Ectodermal cell (in vitro differentiated cells): ENCODE measurements around the gene SKI.
"Not testable (repeated sequence)": the region's sequence is repeated elsewhere in the genome, so short reads cannot be mapped to it uniquely, and the experiment has no call there.

ENCODE experiments used
- H3K27ac ChIP-seq: 2 replicates; pipeline ENCODE4 v1.7.0; 2013; ENCODE audit warnings: mild to moderate bottlenecking, low read depth, low read length; ENCODE audit not compliant: insufficient read depth, poor library complexity, severe bottlenecking
- H3K27me3 ChIP-seq: 2 replicates; pipeline ENCODE4 v1.7.0; 2013; ENCODE audit warnings: mild to moderate bottlenecking, low read length; ENCODE audit not compliant: insufficient read depth, control insufficient read depth, poor library complexity, severe bottlenecking
- H3K36me3 ChIP-seq: one replicate; pipeline ENCODE4 v1.7.0; 2013; ENCODE audit warnings: low read length; ENCODE audit not compliant: control insufficient read depth, insufficient read depth
- H3K4me1 ChIP-seq: one replicate; pipeline ENCODE4 v1.7.0; 2013; ENCODE audit warnings: low read length; ENCODE audit not compliant: control insufficient read depth, insufficient read depth
- H3K4me3 ChIP-seq: 2 replicates; pipeline ENCODE4 v1.7.0; 2013; ENCODE audit warnings: low read depth, low read length, control low read depth; ENCODE audit not compliant: insufficient read depth
- H3K9me3 ChIP-seq: 2 replicates; pipeline ENCODE4 v1.7.0; 2013; ENCODE audit warnings: mild to moderate bottlenecking, low read length, moderate library complexity; ENCODE audit not compliant: control insufficient read depth
- WGBS, 2 experiments: methylation state at CpG; one replicate each; pipeline ENCODE4 v1.1.7; 2013; ENCODE audit warnings: missing lambda C conversion rate in 2 of 2; 5-methylcytosine and 5-hydroxymethylcytosine counted together

SKI gene

DNA sequence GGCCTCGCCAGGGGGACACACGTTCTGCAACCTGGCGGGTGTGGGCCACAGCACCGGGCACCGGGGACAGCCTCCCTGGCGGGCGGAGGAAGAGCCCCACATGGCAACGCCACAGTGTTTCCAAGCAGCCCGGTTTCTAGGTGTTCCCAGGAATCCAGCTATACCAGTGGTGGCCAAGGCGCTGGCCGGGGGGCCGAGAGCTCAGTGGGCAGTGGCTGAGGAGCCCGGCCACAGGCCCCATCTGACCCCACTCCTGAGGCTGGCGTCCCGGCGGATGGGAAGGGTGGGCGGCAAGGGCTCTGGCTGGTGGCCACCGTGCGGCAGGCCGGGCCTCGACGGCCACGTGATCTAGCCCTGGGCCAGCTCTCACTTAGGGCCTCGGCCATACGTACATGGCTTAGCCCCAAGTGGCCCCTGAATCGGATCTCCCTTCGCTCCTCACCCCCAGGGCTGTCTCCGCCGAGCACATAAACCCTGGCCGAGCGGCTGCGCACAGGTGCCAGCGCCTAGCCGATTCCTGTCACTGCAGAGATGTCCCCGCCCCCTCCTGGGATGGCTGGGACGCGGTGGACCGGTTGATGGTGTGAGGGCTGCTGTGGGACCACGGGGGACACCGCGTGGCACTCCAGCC is 94.6 kb downstream of the SKI start:
- H3K4me1 ChIP-seq, result peaks cover 28% of the 10 kb centered on the region
- H3K36me3 ChIP-seq, result no peaks in the 10 kb centered on the region
- no peak overlapping the region for H3K4me3 ChIP-seq
- H3K9me3 ChIP-seq, result no peaks in the 10 kb centered on the region
- H3K27ac ChIP-seq, result peak overlapping the region; percentile 90
- 92 to 93% methylated on average over 41 of the region's 41 CpGs for WGBS, 2 experiments
- peaks cover 6% of the 10 kb centered on the region for H3K27me3 ChIP-seq

DNA sequence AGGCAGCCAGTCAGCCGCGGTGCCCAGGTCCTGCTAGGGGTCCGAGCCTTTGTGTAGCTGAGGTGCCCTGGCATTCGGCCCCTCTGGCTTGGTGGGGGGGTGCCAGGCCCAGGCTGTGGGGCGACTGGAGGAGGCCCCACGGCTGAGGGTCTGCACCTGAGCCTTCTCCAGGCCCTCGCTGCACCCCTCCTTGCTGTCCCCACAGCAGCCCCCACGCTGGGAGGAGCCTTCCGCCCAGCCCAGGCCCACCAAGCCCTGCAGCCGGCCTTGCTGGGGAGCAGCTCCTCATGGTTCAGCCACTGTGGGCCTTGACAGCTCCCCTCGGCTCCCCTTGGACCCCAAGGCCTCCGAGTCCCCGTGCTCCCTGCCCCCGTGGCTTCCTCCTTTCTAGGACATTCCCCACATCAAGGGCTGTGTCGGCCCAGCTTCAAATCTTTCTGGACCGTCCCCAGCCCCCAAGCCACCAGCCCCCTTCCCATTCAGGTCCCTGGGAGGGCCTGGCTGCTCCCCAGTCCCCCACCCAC is 95.4 kb downstream of the SKI start:
- 91 to 93% methylated on average over 16 of the region's 16 CpGs for WGBS, 2 experiments
- H3K9me3 ChIP-seq, result no peaks in the 10 kb centered on the region
- peaks cover 25% of the 10 kb centered on the region for H3K4me1 ChIP-seq
- no peak overlapping the region for H3K27ac ChIP-seq
- H3K36me3 ChIP-seq, result no peaks in the 10 kb centered on the region
- no peak overlapping the region for H3K4me3 ChIP-seq
- peaks cover 6% of the 10 kb centered on the region for H3K27me3 ChIP-seq

DNA sequence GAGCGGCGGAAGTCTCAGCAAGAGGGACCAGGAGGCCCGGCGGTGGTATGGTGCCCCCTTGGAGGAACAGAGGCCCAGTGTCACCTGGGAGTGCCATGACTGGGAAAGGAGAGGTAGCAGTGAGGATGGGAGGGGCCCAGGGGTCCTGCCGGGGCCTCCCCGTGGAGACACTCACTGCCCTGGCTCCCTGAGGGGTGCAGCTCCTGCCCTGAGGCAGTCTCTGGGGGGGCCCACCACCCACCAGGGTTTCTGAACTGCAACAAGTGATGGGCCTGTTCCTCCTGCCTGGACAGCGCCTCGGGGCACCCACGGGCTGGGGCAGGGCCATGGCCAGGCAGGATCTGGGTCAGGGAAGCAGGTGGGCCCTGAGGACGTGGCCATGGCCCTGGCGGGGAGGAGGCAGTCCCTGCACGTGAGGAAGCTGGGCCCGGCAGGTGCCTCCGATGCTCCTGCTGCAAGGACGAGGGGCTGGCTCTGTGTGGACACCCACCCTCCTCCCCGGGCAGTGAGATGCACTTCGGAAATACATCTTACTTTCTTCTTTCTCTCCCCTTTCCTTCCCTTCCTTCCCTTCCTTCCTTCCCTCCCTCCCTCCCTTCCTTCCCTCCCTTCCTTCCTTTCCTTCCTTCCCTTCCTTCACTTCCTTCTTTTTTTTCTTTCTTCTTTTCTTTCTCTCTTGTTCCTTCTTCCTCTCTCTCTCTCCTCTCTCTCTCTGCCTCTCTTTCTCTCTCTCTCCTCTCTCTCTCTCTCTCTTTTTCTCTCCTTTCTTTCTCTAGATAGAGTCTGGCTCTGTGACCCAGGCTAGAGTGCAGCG is 96.6 kb downstream of the SKI start:
- Histone ChIP-seq H3K27ac (no peak overlapping the region), H3K36me3 (no peaks in the 10 kb centered on the region)
- 89 to 92% methylated on average over 18 of the region's 18 CpGs for WGBS, 2 experiments

DNA sequence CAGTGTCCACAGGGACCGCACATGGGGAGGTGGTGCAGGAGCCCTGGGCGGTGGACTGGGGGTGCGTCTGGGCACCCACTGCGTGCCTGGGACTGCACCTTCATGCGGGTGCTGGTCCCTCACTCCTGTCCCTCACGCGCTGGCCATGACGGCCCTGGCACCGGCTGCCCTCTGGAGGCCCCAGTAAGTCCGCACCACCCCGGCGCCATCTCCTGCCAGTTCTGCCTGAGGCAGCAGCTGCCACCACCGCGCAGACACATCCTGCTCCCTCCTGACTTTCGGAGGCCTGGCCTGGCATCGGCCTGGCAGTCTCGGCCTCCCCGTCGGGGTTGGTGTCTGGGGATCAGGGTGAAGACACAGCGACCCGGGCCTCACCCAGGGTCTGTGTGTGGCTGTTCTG is 98.4 kb downstream of the SKI start:
- Histone ChIP-seq H3K9me3 (no peaks in the 10 kb centered on the region), H3K4me3 (no peak overlapping the region), H3K4me1 (peaks cover 15% of the 10 kb centered on the region), H3K27me3 (peaks cover 6% of the 10 kb centered on the region), H3K27ac (no peak overlapping the region), H3K36me3 (no peaks in the 10 kb centered on the region)
- 89 to 90% methylated on average over 21 of the region's 21 CpGs for WGBS, 2 experiments

More for the DNA sequence above, 96.6 kb downstream of the SKI start:
- Histone ChIP-seq H3K9me3 (no peaks in the 10 kb centered on the region), H3K27me3 (peaks cover 6% of the 10 kb centered on the region), H3K4me1 (peaks cover 25% of the 10 kb centered on the region), H3K4me3 (no peak overlapping the region)

DNA sequence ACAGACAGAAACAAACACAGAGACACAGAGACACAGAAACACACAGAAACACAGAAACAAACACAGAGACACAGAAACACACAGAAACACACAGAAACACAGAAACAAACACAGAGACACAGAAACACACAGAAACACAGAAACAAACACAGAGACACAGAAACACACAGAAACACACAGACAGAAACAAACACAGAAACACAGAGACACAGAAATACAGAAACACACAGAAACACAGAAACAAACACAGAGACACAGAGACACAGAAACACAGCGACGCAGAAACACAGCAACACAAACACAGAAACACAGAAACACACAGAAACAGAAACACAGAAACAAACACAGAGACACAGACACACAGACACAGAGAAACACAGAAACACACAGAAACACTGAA is 99.0 kb downstream of the SKI start:
- H3K27me3 ChIP-seq, H3K27ac ChIP-seq, H3K4me1 ChIP-seq, H3K36me3 ChIP-seq, H3K9me3 ChIP-seq, H3K4me3 ChIP-seq: not testable (repeated sequence)
- WGBS, 2 experiments, result 95 to 97% methylated on average over 2 of the region's 2 CpGs

DNA sequence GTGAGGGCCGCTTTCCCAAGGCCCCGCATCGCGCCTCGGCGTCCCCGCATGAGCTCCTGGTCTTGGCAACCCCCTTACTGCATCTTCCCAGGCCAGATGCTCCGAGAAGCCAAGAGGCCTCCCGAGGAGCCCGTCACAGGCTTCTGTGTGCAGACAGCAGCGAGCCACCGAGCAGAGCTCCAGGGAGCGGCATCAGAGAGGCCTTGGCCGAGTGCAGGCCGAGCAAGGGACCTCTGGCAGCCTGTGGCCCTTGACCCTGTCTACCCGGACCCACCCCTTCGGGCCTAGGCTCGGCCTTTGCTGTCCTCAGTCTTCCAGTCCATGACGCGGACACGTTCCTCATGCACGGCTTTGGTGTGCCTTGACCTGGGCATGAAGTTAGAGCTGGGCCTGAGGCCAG is 99.7 kb downstream of the SKI start:
- 93 to 95% methylated on average over 22 of the region's 22 CpGs for WGBS, 2 experiments
- H3K9me3 ChIP-seq, result no peaks in the 10 kb centered on the region
- H3K4me1 ChIP-seq, result peaks cover 3% of the 10 kb centered on the region
- H3K4me3 ChIP-seq, result no peak overlapping the region
- H3K27ac ChIP-seq, result no peak overlapping the region
- H3K36me3 ChIP-seq, result no peaks in the 10 kb centered on the region
- peaks cover 6% of the 10 kb centered on the region for H3K27me3 ChIP-seq

DNA sequence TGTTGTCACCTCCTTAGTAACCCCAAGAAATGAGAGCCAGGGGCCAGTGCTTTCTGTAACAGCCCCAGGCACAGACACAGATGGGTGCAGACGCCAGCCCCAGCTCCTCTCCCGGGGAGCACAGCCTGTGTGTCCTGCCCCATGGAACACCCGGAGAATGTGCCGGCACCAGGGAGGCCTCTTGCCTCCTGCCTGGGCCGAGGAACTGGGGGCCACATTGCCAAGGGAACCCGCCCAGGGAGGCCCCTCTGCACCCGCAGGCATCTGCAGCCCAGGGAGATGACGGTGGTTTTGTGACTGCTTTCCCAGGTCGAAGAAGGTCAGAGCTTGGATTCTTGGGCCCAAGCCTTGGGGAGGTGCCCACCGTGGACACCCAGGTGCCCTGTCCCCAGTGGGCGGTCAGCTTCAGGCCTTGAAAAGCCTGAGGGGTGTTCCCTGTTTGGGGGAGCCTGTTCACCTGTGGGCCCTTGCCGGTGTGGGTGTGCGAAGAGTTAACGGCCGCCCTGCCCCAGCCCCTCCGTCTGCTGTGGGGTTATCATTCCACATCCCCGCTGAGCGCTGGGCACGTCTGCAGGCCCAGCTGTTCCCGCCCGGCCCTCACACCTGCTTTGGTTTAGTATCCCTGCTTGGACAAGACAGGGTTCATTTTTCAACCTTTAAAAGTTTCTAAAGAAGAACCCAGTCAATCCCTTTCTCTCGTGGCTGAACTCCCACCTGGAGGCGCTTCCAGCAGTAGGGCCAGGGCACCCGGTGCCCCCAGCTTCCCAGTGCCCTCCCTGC is 100.7 kb downstream of the SKI start:
- no peak overlapping the region for H3K4me3 ChIP-seq
- peaks cover 6% of the 10 kb centered on the region for H3K27me3 ChIP-seq
- no peaks in the 10 kb centered on the region for H3K36me3 ChIP-seq
- H3K9me3 ChIP-seq, result no peaks in the 10 kb centered on the region
- H3K4me1 ChIP-seq, result peaks cover 3% of the 10 kb centered on the region
- H3K27ac ChIP-seq, result no peak overlapping the region
- WGBS, 2 experiments, result 84 to 85% methylated on average over 24 of the region's 24 CpGs

DNA sequence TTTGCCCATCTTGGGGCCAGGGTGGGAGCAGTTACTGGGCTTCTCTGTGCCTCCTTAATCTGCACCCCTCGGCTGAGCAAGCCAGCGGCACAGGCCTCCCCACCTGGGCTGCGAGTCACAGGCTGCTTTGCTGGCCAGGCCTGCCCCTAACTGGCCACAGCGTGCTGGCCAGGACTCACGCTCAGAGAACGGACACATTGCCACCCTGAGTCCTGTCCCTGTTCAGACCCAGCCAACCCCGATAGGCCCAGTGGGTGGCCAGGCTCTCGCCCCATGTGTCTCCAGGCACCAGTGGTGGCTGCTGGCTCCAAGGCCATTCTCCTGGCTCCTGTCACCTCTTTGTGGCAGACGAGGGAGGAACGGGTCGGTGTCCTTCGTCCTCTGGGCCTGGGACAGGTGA is 101.9 kb downstream of the SKI start:
- Histone ChIP-seq H3K27me3 (peaks cover 5% of the 10 kb centered on the region), H3K27ac (no peak overlapping the region), H3K9me3 (no peaks in the 10 kb centered on the region), H3K4me3 (no peak overlapping the region), H3K36me3 (no peaks in the 10 kb centered on the region), H3K4me1 (peaks cover 3% of the 10 kb centered on the region)
- 92 to 94% methylated on average over 12 of the region's 12 CpGs for WGBS, 2 experiments

DNA sequence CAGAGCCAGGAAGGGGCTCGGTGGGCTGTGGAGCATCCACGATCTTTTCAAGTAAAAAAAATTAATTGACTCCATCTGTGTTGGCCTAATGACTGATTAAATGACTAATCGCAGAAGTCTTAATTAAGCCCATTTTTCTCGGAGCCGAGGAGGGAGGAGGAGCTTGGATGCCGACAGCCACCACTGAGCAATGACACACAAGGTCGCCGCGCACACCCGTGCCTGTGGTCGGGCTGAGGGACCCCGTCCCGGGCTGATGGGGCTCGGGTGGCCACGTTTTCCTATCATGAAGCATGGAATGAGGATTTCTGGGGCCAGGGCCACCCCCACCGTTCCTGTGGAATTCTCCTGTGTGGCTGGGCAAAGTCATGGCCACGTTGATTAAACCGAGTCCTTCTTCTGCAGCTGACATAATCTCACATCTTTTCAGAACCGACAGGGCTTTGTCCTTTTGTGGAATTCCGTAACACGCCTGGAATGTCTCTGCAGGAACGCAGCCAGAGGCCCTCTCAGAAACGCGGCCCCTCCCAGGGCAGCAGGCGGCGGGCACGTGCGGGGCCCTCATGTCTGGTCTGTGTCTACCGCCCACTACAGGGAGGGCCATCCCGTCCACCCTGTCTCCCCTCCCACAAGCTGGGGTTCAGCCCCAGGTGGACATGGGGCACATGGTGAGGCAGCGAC is 102.5 kb downstream of the SKI start:
- no peaks in the 10 kb centered on the region for H3K36me3 ChIP-seq
- H3K9me3 ChIP-seq, result no peaks in the 10 kb centered on the region
- H3K27me3 ChIP-seq, result no peaks in the 10 kb centered on the region
- peaks cover 3% of the 10 kb centered on the region for H3K4me1 ChIP-seq
- no peak overlapping the region for H3K4me3 ChIP-seq
- no peak overlapping the region for H3K27ac ChIP-seq
- WGBS, 2 experiments, result 94% methylated on average over 31 of the region's 31 CpGs
